Breast epithelium (tissue), 3 donors: ENCODE results near the gene ABRAXAS1.

Experiments used
- CTCF ChIP-seq, 3 donors: fragments of 450-650 bp; IDR thresholded peaks; one replicate each; pipeline ENCODE4 v1.5.1; 2016 to 2017; ENCODE audit warnings: antibody characterized with exemption in 3 of 3, mild to moderate bottlenecking in 3 of 3, moderate library complexity in 3 of 3
- POLR2AphosphoS5 ChIP-seq, 3 donors: sonication (generic); formaldehyde crosslinking; IDR thresholded peaks; one replicate each; pipeline ENCODE4 v1.6.1; 2017; ENCODE audit warnings: antibody characterized with exemption in 3 of 3

- TF ChIP-seq CTCF (IDR thresholded peaks at IDR 0.05) (no peak), POLR2AphosphoS5 (IDR thresholded peaks at IDR 0.05) (no peak)
Observed at GRCh38 chr4:83489711-83490326, 4.9 kb upstream of the ABRAXAS1 start.
